Adipose tissue (tissue), 3 donors: ENCODE measurements around the gene TRIM52. TPM values are rescaled to one million over a fixed set of nuclear protein-coding genes. Genes with fewer than 3 reads are reported as not detected.

ENCODE experiments used
- H3K27ac ChIP-seq: one replicate; pipeline ENCODE4 v1.5.1; 2013; ENCODE audit warnings: low read depth, low read length
- WGBS, 3 donors: extraction: QIAGEN DNeasy Blood & Tissue Kit; methylation state at CpG; one replicate each; pipeline ENCODE4 v1.1.7; 2013; 5-methylcytosine and 5-hydroxymethylcytosine counted together
- polyA plus RNA-seq, 3 donors: library from polyadenylated mRNA; stranded (reverse); fragments of 200-250 nt; gene quantifications; one replicate each; pipeline ENCODE4 v1.2.3, GENCODE V29; 2013
- donor health status: healthy with polysubstance abuse.
- donor health status: Bipolar disorder and iron deficiency.
- donor health status: healthy.

TRIM52 gene
- polyA plus RNA-seq, 3 donors, result 6.7 to 8.3 (median 7.3) TPM

GRCh38 chr5:181236471-181236870 is 24.5 kb downstream of the TRIM52 start:
- H3K27ac ChIP-seq, result no peak overlapping the region

GRCh38 chr5:181235689-181236366 is 25.1 kb downstream of the TRIM52 start:
- no peak overlapping the region for H3K27ac ChIP-seq
- WGBS, 3 donors, result 69 to 73% (median 72%) methylated on average over 5 of the region's 5 CpGs

More at GRCh38 chr5:181236471-181236870, 24.5 kb downstream of the TRIM52 start:
- 84 to 87% (median 87%) methylated on average over 6 of the region's 6 CpGs for WGBS, 3 donors

GRCh38 chr5:181235323-181235688 is 25.6 kb downstream of the TRIM52 start:
- H3K27ac ChIP-seq, result no peak overlapping the region
- 61 to 75% (median 68%) methylated on average over 5 of the region's 5 CpGs for WGBS, 3 donors

GRCh38 chr5:181234455-181235306 is 26.3 kb downstream of the TRIM52 start:
- 87 to 92% (median 88%) methylated on average over 20 to 22 of the region's 22 CpGs for WGBS, 3 donors
- no peak overlapping the region for H3K27ac ChIP-seq

- no peak overlapping the region for H3K27ac ChIP-seq
- WGBS, 3 donors, result 89 to 90% (median 89%) methylated on average over 15 to 24 of the region's 24 CpGs
These were observed 27.0 kb downstream of the TRIM52 start for GRCh38 chr5:181233801-181234454.

GRCh38 chr5:181233088-181233800 is 27.7 kb downstream of the TRIM52 start:
- H3K27ac ChIP-seq, result no peak overlapping the region
- WGBS, 3 donors, result 76 to 83% (median 77%) methylated on average over 16 of the region's 16 CpGs

GRCh38 chr5:181232593-181232992 is 28.4 kb downstream of the TRIM52 start:
- no peak overlapping the region for H3K27ac ChIP-seq
- WGBS, 3 donors, result 79 to 89% (median 80%) methylated on average over 18 of the region's 18 CpGs

GRCh38 chr5:181231432-181231831 is 29.5 kb downstream of the TRIM52 start:
- H3K27ac ChIP-seq, result no peak overlapping the region
- 83 to 90% (median 87%) methylated on average over 5 to 7 of the region's 7 CpGs for WGBS, 3 donors

- 80 to 88% (median 83%) methylated on average over 6 of the region's 6 CpGs for WGBS, 3 donors
- no peak overlapping the region for H3K27ac ChIP-seq
These were observed 30.4 kb downstream of the TRIM52 start for GRCh38 chr5:181230551-181230950.

GRCh38 chr5:181229996-181230395 is 30.9 kb downstream of the TRIM52 start:
- 87 to 97% (median 95%) methylated on average over 12 to 13 of the region's 13 CpGs for WGBS, 3 donors
- H3K27ac ChIP-seq, result no peak overlapping the region

GRCh38 chr5:181224390-181225229 is 36.3 kb downstream of the TRIM52 start:
- H3K27ac ChIP-seq, result no peak overlapping the region
- WGBS, 3 donors, result 62 to 69% (median 63%) methylated on average over 22 of the region's 22 CpGs

GRCh38 chr5:181223729-181224389 is 37.1 kb downstream of the TRIM52 start:
- peak overlapping the region; percentile 81 for H3K27ac ChIP-seq
- WGBS, 3 donors, result 1 to 2% (median 1%) methylated on average over 27 to 31 of the region's 31 CpGs

- WGBS, 3 donors, result 0 to 1% (median 1%) methylated on average over 59 of the region's 59 CpGs
- peak within 1 kb of the TSS; percentile 81 for H3K27ac ChIP-seq
These were observed 37.8 kb downstream of the TRIM52 start, which contains the start of gene TRIM41 for GRCh38 chr5:181223058-181223728. TRIM41 (plus strand) TSS chr5:181223281; CDS start chr5:181224000, 719 bp downstream.

- 0% methylated on average over 18 of the region's 18 CpGs for WGBS, 3 donors
- peak overlapping the region; percentile 81 for H3K27ac ChIP-seq
These were observed 38.3 kb downstream of the TRIM52 start for GRCh38 chr5:181222630-181223057.

- WGBS, 3 donors, result 3 to 7% (median 5%) methylated on average over 50 of the region's 50 CpGs
- H3K27ac ChIP-seq, result no peak overlapping the region
These were observed 38.9 kb downstream of the TRIM52 start for GRCh38 chr5:181221792-181222629.
